BLaER1 (cell line): Measurements from ENCODE around the gene SYNGR1.
A peak's percentile ranks its signal among the peaks of the same experiment; 100 is the strongest.

Experiments used
- H3K27ac ChIP-seq: shearing (Covaris generic); formaldehyde crosslinking; 2 replicates; pipeline ENCODE4 v1.8.1; 2022
- H3K27me3 ChIP-seq: shearing (Covaris generic); formaldehyde crosslinking; 2 replicates; pipeline ENCODE4 v1.8.1; 2022
- H3K36me3 ChIP-seq: shearing (Covaris generic); formaldehyde crosslinking; 2 replicates; pipeline ENCODE4 v1.8.1; 2022
- H3K4me1 ChIP-seq: shearing (Covaris generic); formaldehyde crosslinking; 2 replicates; pipeline ENCODE4 v1.8.1; 2022
- H3K4me2 ChIP-seq: shearing (Covaris generic); formaldehyde crosslinking; 2 replicates; pipeline ENCODE4 v1.8.1; 2022
- H3K4me3 ChIP-seq: shearing (Covaris generic); formaldehyde crosslinking; 2 replicates; pipeline ENCODE4 v1.8.1; 2022
- H3K9ac ChIP-seq: shearing (Covaris generic); formaldehyde crosslinking; 2 replicates; pipeline ENCODE4 v1.8.1; 2022
- H3K9me3 ChIP-seq: shearing (Covaris generic); formaldehyde crosslinking; 2 replicates; pipeline ENCODE4 v1.8.1; 2022
- H4K20me1 ChIP-seq: shearing (Covaris generic); formaldehyde crosslinking; 2 replicates; pipeline ENCODE4 v1.8.1; 2022
- Cebpa-rat ChIP-seq: shearing (Covaris generic); IDR thresholded peaks from 2 replicates; pipeline ENCODE4 v1.8.1; 2022

Gene SYNGR1

GRCh38 chr22:39423976-39424375, 74.2 kb downstream of the SYNGR1 start:
- Histone ChIP-seq H3K9me3 (no peaks in the 10 kb centered on the region), H3K4me1 (peaks cover 15% of the 10 kb centered on the region), H4K20me1 (no peaks in the 10 kb centered on the region), H3K4me3 (no peak overlapping the region), H3K27ac (no peak overlapping the region), H3K36me3 (peaks cover 93% of the 10 kb centered on the region), H3K9ac (no peak overlapping the region), H3K27me3 (no peaks in the 10 kb centered on the region), H3K4me2 (no peak overlapping the region)
- TF ChIP-seq Cebpa-rat, result no peak

DNA sequence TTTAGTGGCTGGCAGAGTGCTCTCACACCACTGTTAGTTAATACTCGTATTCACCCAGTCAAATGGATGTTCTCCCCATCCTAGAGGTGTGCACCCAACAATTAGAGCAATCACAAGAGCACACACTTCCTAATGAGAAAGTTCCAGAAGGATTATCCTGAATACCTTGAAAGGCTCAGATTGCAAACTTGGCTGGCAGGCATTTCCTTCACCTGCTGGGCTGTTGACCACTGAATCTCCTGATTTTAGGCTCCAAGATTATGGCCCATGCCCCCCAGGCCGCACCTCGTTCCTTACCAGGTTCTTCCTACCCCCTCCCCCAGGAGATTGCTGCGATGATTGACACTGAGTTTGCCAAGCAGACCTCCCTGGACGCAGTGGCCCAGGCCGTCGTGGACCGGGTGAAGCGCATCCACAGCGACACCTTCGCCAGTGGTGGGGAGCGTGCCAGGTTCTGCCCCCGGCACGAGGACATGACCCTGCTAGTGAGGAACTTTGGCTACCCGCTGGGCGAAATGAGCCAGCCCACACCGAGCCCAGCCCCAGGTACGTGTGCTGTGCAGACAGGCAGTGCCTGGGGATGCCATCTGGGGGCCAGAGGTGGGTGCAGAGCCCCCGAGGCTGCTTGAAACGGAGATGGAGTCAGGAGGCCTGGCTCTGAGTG, 76.7 kb downstream of the SYNGR1 start:
- H3K36me3 ChIP-seq, result peaks cover 93% of the 10 kb centered on the region

GRCh38 chr22:39427751-39428596, 78.2 kb downstream of the SYNGR1 start:
- no peak overlapping the region for H3K4me3 ChIP-seq
- no peaks in the 10 kb centered on the region for H4K20me1 ChIP-seq
- H3K4me1 ChIP-seq, result peaks cover 19% of the 10 kb centered on the region
- no peak overlapping the region for H3K4me2 ChIP-seq
- H3K36me3 ChIP-seq, result peaks cover 93% of the 10 kb centered on the region
- no peaks in the 10 kb centered on the region for H3K9me3 ChIP-seq
- no peak overlapping the region for H3K9ac ChIP-seq
- no peak overlapping the region for H3K27ac ChIP-seq
- no peaks in the 10 kb centered on the region for H3K27me3 ChIP-seq
- no peak for TF ChIP-seq Cebpa-rat

More for the DNA sequence above, 76.7 kb downstream of the SYNGR1 start:
- H3K4me1 ChIP-seq, result peaks cover 5% of the 10 kb centered on the region
- no peak overlapping the region for H3K9ac ChIP-seq
- no peaks in the 10 kb centered on the region for H3K27me3 ChIP-seq
- H3K4me3 ChIP-seq, result no peak overlapping the region
- no peaks in the 10 kb centered on the region for H4K20me1 ChIP-seq
- H3K4me2 ChIP-seq, result no peak overlapping the region
- no peaks in the 10 kb centered on the region for H3K9me3 ChIP-seq
- no peak overlapping the region for H3K27ac ChIP-seq
- no peak for TF ChIP-seq Cebpa-rat

DNA sequence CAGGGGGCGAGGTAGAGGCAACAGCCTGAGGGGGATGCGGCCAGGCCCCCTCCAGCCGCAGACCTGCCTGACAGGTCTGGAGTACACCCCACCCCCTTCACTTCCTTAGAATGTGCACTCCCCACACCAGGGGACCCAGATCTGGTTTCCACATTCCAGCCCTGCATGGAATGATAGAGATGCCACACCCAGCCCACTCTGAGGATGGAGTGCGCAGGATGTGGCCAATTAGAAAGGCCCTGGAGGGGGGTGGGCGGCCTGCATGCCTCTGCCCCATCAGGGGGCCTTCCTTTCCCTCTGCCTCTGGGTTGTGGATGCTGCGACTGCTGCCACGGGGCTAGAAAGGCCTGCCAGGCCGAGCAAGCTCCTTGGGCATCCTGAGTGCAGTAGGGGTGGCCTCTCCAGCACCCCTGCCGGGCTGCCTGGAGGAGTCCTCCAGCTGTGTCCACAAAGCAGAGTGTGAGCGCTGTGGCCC, 78.8 kb downstream of the SYNGR1 start:
- Histone ChIP-seq H3K4me1 (peaks cover 26% of the 10 kb centered on the region), H3K4me2 (no peak overlapping the region), H3K4me3 (no peak overlapping the region), H3K36me3 (peaks cover 96% of the 10 kb centered on the region), H4K20me1 (no peaks in the 10 kb centered on the region), H3K9ac (no peak overlapping the region), H3K27me3 (no peaks in the 10 kb centered on the region), H3K27ac (no peak overlapping the region), H3K9me3 (no peaks in the 10 kb centered on the region)
- no peak for TF ChIP-seq Cebpa-rat

DNA sequence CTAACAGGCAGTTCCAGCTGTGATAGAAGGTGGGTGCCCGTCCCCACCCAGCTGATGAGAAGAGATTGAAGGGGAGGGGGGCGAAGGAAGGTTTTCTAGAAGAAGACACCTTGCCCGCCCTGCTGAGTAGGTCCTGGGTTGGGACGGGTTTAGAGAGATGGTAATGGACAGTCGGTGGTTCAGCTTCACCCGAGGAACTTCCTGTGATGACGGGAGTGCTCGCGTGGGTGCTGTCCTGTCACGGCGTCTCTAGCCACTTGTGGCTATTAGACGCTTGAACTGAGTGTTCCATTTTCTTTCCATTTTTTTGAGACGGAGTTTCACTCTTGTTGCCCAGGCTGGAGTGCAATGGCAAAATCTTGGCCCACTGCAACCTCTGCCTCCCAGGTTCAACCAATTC, 79.4 kb downstream of the SYNGR1 start:
- Histone ChIP-seq H3K4me2 (no peak overlapping the region), H3K4me3 (no peak overlapping the region), H3K9me3 (no peaks in the 10 kb centered on the region), H3K36me3 (peaks cover 95% of the 10 kb centered on the region), H3K4me1 (peaks cover 26% of the 10 kb centered on the region), H3K27me3 (no peaks in the 10 kb centered on the region), H3K9ac (no peak overlapping the region), H3K27ac (no peak overlapping the region), H4K20me1 (no peaks in the 10 kb centered on the region)
- no peak for TF ChIP-seq Cebpa-rat

- no peak for TF ChIP-seq Cebpa-rat
- Histone ChIP-seq H3K36me3 (peaks cover 94% of the 10 kb centered on the region), H3K4me1 (peaks cover 33% of the 10 kb centered on the region), H3K27ac (no peak overlapping the region), H4K20me1 (no peaks in the 10 kb centered on the region), H3K27me3 (no peaks in the 10 kb centered on the region), H3K4me2 (no peak overlapping the region), H3K4me3 (no peak overlapping the region), H3K9ac (no peak overlapping the region), H3K9me3 (no peaks in the 10 kb centered on the region)
Measured at GRCh38 chr22:39429916-39430575, 80.3 kb downstream of the SYNGR1 start.

DNA sequence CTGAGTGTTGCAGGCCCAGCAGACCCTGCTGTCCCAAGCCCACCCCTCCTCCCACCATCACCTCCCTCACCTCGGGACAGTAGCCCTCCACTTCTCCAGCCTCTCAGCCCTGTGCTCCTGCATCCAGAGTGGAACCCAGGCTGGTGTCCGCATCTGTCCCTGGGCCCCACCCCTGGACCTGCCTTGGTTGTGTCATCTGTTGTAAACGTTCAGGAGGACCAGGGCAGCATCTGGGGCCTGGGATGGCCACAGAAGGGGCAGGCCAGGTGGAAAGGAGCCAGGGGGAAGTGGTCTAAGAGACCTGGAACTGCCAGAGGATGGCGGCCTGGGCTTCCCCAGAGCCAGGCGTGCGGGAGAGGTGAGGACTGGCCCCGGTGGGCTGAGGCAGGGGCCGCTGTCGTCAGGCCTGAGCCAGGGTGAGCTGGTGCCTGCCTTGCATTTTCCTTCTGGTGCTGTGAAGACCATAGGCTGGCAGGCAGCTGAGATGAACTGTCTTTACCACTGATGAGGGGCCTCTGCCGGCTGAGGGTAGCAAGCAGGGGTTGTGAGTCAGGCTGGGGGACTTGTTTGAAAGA, 80.9 kb downstream of the SYNGR1 start:
- Histone ChIP-seq H3K4me1 (peaks cover 39% of the 10 kb centered on the region), H3K27me3 (no peaks in the 10 kb centered on the region), H3K4me2 (no peak overlapping the region), H3K9ac (no peak overlapping the region), H4K20me1 (no peaks in the 10 kb centered on the region), H3K27ac (no peak overlapping the region), H3K36me3 (peaks cover 89% of the 10 kb centered on the region), H3K4me3 (no peak overlapping the region), H3K9me3 (no peaks in the 10 kb centered on the region)
- TF ChIP-seq Cebpa-rat, result no peak

- no peak for TF ChIP-seq Cebpa-rat
- H3K9me3 ChIP-seq, result no peaks in the 10 kb centered on the region
- H3K9ac ChIP-seq, result no peak overlapping the region
- H3K27me3 ChIP-seq, result no peaks in the 10 kb centered on the region
- H4K20me1 ChIP-seq, result no peaks in the 10 kb centered on the region
- H3K27ac ChIP-seq, result no peak overlapping the region; the same call in 1 of the 2 replicates
- peaks cover 83% of the 10 kb centered on the region for H3K36me3 ChIP-seq
- H3K4me2 ChIP-seq, result no peak overlapping the region
- peaks cover 46% of the 10 kb centered on the region for H3K4me1 ChIP-seq
- no peak overlapping the region for H3K4me3 ChIP-seq
Measured at GRCh38 chr22:39431216-39431801, 81.5 kb downstream of the SYNGR1 start.

DNA sequence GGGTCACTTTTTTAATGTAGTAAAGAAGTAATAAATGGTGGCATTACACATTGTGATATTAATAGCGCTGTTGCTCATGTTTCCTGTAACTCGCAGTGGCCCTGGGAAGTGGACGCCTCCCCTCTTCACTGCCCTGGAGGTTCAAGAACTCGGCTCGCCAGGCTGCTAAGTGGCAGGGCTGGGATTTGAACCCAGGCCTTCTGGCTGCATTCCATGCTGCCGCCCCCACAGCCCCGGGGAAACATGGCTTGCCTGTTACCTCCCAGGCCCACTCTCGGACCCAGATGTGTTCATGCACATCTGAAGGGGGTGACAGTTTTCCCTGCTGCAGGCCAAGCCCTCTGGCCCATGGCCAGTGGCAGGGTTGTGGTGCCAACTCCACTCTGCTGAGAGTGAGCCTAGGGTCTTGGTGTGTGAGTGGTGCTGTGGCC, 82.0 kb downstream of the SYNGR1 start:
- Histone ChIP-seq H3K9me3 (no peaks in the 10 kb centered on the region), H3K4me3 (no peak overlapping the region), H3K27ac (peak overlapping the region; percentile 18; the same call in 1 of the 2 replicates), H4K20me1 (no peaks in the 10 kb centered on the region), H3K27me3 (no peaks in the 10 kb centered on the region), H3K36me3 (peaks cover 78% of the 10 kb centered on the region), H3K4me2 (peak overlapping the region; percentile 41; the same call in 1 of the 2 replicates), H3K4me1 (peaks cover 51% of the 10 kb centered on the region), H3K9ac (peak overlapping the region; percentile 38; the same call in 1 of the 2 replicates)
- no peak for TF ChIP-seq Cebpa-rat
